Muscle of leg (tissue), 11 donors: ENCODE results near the gene USP28. TPM values are rescaled to one million over a fixed set of nuclear protein-coding genes. Genes with fewer than 3 reads are reported as not detected.

Experiments
- DNase-seq: peaks from one replicate; pipeline ENCODE4 v3.0.0; 2013
- H3K27ac ChIP-seq: one replicate; pipeline ENCODE4 v1.5.1; 2013; ENCODE audit warnings: mild to moderate bottlenecking, low read length, control low read depth
- H3K27me3 ChIP-seq: one replicate; pipeline ENCODE4 v1.6.1; 2013; ENCODE audit warnings: low read length; ENCODE audit not compliant: control insufficient read depth, insufficient read depth
- H3K36me3 ChIP-seq: one replicate; pipeline ENCODE4 v1.6.1; 2013; ENCODE audit warnings: low read length; ENCODE audit not compliant: control insufficient read depth, insufficient read depth
- H3K4me1 ChIP-seq: one replicate; pipeline ENCODE4 v1.6.1; 2013; ENCODE audit warnings: low read length; ENCODE audit not compliant: control insufficient read depth, insufficient read depth
- H3K4me3 ChIP-seq: one replicate; pipeline ENCODE4 v1.5.1; 2013; ENCODE audit warnings: low read length, control low read depth
- H3K9me3 ChIP-seq: replicated peaks from 2 replicates; pipeline ENCODE4 v1.6.1; 2013; ENCODE audit warnings: low read depth, low read length; ENCODE audit not compliant: control insufficient read depth
- WGBS: methylation state at CpG from one replicate; pipeline ENCODE4 v1.1.5; 2013; ENCODE audit warnings: missing lambda C conversion rate; ENCODE audit not compliant: insufficient coverage; 5-methylcytosine and 5-hydroxymethylcytosine counted together
- polyA plus RNA-seq, 8 donors: library from polyadenylated mRNA; unstranded; fragments of 120-200 nt; gene quantifications; one replicate each; pipeline versions ENCODE4 v1.2.1 to v1.2.3, GENCODE V29; 2013; ENCODE audit warnings: inconsistent platforms in 1 of 8, low replicate concordance in 1 of 8; ENCODE audit not compliant: insufficient read length in 8 of 8, insufficient read depth in 1 of 8
- total RNA-seq: library from RNA; stranded (reverse); fragments of 120-200 nt; gene quantifications from one replicate; pipeline ENCODE4 v1.2.4, GENCODE V29; 2013

The USP28 gene
- total and polyA plus RNA-seq, 9 donors, result 52.5 to 90.1 (median 66.7) TPM

- no peaks in the 10 kb centered on the region for H3K4me1 ChIP-seq
- no peak overlapping the region for H3K27ac ChIP-seq
- peaks cover 25% of the 10 kb centered on the region for H3K36me3 ChIP-seq
- no peaks in the 10 kb centered on the region for H3K9me3 ChIP-seq
- H3K4me3 ChIP-seq, result no peak overlapping the region
- no CpG with 5 or more reads among the region's 3 CpGs for WGBS
- no peaks in the 10 kb centered on the region for H3K27me3 ChIP-seq
- DNase-seq, result no peak
Measured at GRCh38 chr11:113752932-113753331, 122.4 kb downstream of the USP28 start.

Other genes starting within 250 kb of the USP28 start
- gene TMPRSS5, start 169.3 kb downstream of the USP28 start, total RNA-seq, result 0.80 TPM
- gene TMPRSS5, start 169.3 kb downstream of the USP28 start, polyA plus RNA-seq, result 1 to 10 TPM in 4 of 8 donors, under 1 TPM in 4; 0.41 to 3.5 (median 1.2) TPM
- gene ZW10, start 101.9 kb downstream of the USP28 start, total RNA-seq, result 18.5 TPM
- gene ZW10, start 101.9 kb downstream of the USP28 start, polyA plus RNA-seq, result 10 to 100 TPM; 13.5 to 18.7 (median 15.3) TPM
- 0.27 TPM for gene CLDN25, start 95.8 kb downstream of the USP28 start, total RNA-seq
- under 1 TPM in 4 of 8 donors, not detected in 4; 0.15 to 0.44 (median 0.29) TPM for gene CLDN25, start 95.8 kb downstream of the USP28 start, polyA plus RNA-seq
- gene HTR3B, start 29.2 kb upstream of the USP28 start, total RNA-seq, result not detected
- under 1 TPM in 4 of 8 donors, not detected in 4; 0.13 to 0.19 (median 0.15) TPM for gene HTR3B, start 29.2 kb upstream of the USP28 start, polyA plus RNA-seq
- gene HTR3A, start 99.5 kb upstream of the USP28 start, total RNA-seq, result 0.04 TPM
- under 1 TPM in 5 of 8 donors, not detected in 3; 0.09 to 0.17 (median 0.12) TPM for gene HTR3A, start 99.5 kb upstream of the USP28 start, polyA plus RNA-seq
- gene ZBTB16, start 184.1 kb upstream of the USP28 start, total RNA-seq, result 10.0 TPM
- gene ZBTB16, start 184.1 kb upstream of the USP28 start, polyA plus RNA-seq, result 1 to 10 TPM; 1.7 to 5.8 (median 4.0) TPM